ENCODE results near the gene MCL1. TPM values are rescaled to one million over a fixed set of nuclear protein-coding genes. Genes with fewer than 3 reads are reported as not detected.

The MCL1 gene
- total and polyA plus RNA-seq, 2 donors = 160 to 225 TPM

DNA sequence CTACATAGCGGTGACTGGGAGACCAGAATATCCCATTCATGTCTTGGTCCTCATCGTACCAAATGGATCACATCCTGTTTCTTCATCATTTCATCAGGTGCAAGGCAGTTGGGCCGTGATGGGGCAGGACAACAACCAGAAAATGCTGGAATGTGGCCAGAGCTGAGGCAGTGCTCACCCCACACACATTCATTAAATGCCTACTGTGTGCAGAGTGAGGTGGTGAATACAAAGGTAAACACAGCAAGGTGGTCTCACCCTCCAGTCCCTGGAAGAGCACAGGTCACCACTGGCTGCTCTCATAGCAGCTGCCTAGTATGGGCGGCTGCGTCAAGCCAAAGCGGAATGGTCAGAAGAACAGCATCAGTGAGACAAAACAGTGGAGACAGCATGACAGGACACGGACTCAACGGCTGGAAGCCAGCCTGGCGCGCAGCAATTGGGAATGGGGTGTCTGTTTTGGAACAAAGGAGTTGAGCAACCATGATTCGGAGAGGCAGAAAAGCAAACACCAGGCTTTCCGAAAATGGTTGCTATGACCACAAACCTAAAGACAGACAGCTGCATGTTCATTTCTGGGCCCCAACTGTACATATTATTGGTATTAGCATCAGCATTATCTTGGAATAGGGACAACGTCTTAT lies 35.8 kb downstream of the MCL1 start:
- H3K4me1 ChIP-seq (ENCODE audit: insufficient read depth) = no peaks in the 10 kb centered on the region
- H3K36me3 ChIP-seq (ENCODE audit: insufficient read depth) = no peaks in the 10 kb centered on the region
- 67% methylated on average over 13 of the region's 13 CpGs for WGBS
- no peak overlapping the region for H3K4me3 ChIP-seq (ENCODE audit: low read depth, low read length)
- no peak for DNase-seq (ENCODE audit: extremely low spot score)
- H3K27ac ChIP-seq (ENCODE audit: low read depth) = no peak overlapping the region

DNA sequence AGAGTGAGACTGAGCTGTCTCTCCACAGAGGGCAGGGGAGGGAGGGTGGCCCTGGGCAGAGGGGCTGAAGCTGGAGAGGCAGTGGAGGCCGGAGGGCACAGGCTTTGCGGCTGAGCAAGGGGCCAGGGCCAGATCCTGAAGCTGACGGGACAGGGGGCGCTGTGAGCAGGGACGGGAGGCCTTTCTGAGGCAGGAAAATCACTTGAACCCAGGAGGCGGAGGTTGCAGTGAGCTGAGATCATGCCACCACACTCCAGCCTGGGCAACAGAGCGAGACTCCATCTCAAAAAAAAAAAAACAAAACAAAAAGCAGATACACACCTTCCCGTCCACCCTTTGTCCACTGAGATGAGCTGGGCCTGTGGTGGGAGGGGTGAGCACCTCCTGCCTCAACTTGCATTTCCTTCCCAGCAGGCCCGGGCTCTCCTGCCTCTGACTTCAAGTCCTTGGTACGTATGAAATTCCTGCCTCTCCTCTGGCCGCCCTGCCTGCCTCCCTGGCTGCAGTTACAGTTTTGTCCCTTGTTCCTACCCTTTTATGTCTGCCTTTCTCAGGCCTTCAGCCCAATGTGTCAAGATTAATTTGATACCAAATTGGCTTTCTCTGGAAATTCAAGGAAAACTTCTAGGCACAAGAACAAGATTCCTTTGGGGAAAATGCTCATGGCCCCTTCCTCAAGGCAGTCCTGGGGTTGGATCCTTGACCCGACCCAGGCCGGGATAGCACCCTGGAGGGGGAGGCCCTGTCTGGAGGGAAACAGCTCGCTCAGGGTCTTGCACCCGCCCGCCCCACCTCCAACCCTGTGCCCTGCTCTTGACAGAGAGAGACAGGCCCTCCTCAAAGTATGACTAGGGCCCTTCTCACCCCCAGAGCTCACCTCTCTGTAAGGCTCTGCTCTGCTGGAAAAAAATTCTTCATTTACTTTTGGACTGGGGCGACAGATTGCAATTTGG lies 41.4 kb downstream of the MCL1 start:
- WGBS = 51% methylated on average over 17 of the region's 17 CpGs
- no peak overlapping the region for H3K27ac ChIP-seq (ENCODE audit: low read depth)
- no peak for DNase-seq (ENCODE audit: extremely low spot score)
- H3K36me3 ChIP-seq (ENCODE audit: insufficient read depth) = no peaks in the 10 kb centered on the region
- peaks cover 2% of the 10 kb centered on the region for H3K4me1 ChIP-seq (ENCODE audit: insufficient read depth)
- no peak overlapping the region for H3K4me3 ChIP-seq (ENCODE audit: low read depth, low read length)

DNA sequence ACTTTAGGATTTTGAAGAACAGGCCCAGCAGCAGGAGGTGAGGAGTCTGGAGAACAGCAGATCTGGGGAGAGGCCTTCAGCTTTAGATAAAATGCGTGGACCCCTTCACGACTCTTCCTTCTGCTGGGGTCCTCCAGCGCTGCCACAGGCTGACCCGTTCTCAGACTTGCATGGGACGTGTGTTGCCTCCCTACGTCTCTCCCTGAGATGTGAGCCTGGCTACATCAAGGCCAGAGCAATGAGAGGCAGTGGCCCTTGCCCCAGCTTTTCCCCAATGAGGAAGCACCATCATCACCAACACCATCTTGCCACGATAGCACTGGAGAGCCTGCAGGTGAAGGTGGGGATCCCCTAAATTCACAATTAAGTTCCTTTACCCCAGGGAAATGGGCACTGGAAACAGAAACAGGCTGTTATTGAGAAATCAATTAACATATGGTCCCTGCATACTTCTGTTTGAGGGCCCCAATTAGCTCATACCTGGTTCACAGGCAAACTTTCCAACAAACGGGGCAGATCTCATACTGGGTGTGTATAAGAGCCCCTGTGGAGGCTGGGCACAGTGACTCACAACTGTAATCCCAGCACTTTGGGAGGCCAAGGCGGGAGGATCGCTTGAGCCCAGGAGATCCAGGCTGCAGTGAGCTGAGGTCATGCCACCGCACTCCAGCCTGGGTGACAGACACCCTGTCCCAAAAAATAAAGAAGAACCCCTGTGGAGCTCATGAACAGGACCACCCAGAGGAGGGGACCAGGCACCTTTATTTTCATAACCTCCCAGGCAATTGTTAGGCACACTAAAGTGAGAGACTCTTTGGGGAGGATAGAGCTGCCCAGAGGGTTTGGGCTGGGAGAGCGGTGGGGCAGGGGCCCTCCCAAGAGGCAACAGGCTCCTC lies 42.3 kb downstream of the MCL1 start:
- H3K27ac ChIP-seq (ENCODE audit: low read depth) = no peak overlapping the region
- H3K36me3 ChIP-seq (ENCODE audit: insufficient read depth) = no peaks in the 10 kb centered on the region
- WGBS = 93% methylated on average over 12 of the region's 12 CpGs
- H3K4me1 ChIP-seq (ENCODE audit: insufficient read depth) = peaks cover 2% of the 10 kb centered on the region
- H3K4me3 ChIP-seq (ENCODE audit: low read depth, low read length) = no peak overlapping the region
- no peak for DNase-seq (ENCODE audit: extremely low spot score)

DNA sequence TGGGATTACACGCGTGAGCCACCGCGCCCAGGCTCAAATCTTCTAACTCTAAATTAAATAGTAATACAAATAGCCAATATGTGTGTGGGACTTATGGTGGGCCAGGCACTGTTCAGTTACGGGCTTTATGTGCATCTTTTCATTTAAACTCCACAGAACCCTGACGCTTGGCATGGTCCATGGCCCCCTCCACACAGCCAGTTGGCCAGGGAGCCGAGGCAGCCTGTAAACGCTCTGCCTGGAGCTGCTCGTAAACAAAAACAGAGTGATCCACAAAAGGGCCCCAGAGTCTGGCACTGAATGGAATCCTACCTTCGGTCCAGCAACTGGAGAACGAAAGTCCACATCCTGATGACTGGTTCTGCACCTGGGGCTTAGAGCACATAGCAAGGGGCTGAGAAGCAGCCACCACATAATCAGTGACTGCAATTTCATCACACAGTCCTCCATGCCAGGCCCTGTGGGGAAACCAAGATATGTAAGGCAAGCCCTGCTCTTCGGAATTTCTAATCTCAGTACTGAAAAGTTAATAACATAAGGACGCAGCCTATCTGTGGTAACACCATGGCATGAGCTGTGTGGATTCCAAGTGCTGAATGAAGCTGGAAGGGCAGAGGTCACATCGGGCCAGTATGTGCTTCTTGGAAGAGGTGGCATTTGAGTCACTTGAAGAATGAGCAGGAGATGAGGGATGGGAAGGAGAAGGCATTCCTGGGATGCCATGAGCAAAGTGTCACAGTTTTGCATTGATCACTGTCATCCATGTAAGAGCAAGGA lies 43.7 kb downstream of the MCL1 start:
- Histone ChIP-seq H3K27ac (ENCODE audit: low read depth) (no peak overlapping the region), H3K4me3 (ENCODE audit: low read depth, low read length) (no peak overlapping the region)
- WGBS = 76% methylated on average over 14 of the region's 14 CpGs

DNA sequence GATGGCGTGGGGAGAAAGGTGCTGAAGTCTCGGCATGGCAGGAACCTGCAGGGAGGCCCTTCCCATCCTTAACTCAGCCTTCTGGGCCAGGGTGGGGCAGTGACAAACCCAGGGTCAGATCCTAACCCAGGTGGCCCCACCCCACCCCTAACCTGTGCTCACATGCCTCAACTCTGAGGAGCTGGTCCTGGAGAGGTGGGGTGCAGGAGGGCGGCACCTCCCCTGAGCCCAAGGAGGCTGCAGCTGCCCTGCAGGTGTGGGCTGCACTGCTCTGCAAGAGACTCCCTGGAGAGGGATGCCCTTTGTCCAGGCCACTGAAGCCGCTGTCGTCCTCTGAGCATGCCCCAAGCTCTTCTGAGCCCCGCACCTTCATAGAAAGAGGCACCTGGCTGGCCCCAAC lies 45.4 kb downstream of the MCL1 start:
- Histone ChIP-seq H3K4me1 (ENCODE audit: insufficient read depth) (peaks cover 2% of the 10 kb centered on the region), H3K36me3 (ENCODE audit: insufficient read depth) (no peaks in the 10 kb centered on the region), H3K27ac (ENCODE audit: low read depth) (no peak overlapping the region), H3K4me3 (ENCODE audit: low read depth, low read length) (no peak overlapping the region)
- WGBS = 92% methylated on average over 6 of the region's 6 CpGs
- no peak for DNase-seq (ENCODE audit: extremely low spot score)

More for the DNA sequence above, 43.7 kb downstream of the MCL1 start:
- no peak for DNase-seq (ENCODE audit: extremely low spot score)
- peaks cover 2% of the 10 kb centered on the region for H3K4me1 ChIP-seq (ENCODE audit: insufficient read depth)
- H3K36me3 ChIP-seq (ENCODE audit: insufficient read depth) = no peaks in the 10 kb centered on the region

DNA sequence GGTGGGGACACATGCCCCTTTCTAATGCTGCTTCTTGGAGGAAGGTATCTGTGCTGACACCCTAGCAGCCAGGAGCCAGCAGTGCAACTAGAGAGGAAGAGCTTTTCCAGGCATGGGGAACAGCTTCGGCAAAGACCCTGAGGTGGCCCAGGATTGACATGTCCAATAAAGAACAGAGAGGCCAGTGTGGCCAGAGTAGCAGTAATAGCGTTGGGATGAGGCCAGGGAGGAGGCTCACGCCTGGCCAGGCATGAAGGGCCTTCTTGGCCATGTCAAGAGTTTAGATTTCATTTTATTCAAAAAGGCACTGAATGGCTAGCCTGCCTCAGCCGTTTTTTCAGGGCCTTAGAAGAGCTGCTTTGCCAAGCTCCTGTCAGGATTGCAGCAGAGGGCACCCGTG lies 46.5 kb downstream of the MCL1 start:
- Histone ChIP-seq H3K36me3 (ENCODE audit: insufficient read depth) (no peaks in the 10 kb centered on the region), H3K4me1 (ENCODE audit: insufficient read depth) (peaks cover 2% of the 10 kb centered on the region), H3K4me3 (ENCODE audit: low read depth, low read length) (no peak overlapping the region), H3K27ac (ENCODE audit: low read depth) (no peak overlapping the region)
- DNase-seq (ENCODE audit: extremely low spot score) = no peak
- 32% methylated on average over 5 of the region's 5 CpGs for WGBS

DNA sequence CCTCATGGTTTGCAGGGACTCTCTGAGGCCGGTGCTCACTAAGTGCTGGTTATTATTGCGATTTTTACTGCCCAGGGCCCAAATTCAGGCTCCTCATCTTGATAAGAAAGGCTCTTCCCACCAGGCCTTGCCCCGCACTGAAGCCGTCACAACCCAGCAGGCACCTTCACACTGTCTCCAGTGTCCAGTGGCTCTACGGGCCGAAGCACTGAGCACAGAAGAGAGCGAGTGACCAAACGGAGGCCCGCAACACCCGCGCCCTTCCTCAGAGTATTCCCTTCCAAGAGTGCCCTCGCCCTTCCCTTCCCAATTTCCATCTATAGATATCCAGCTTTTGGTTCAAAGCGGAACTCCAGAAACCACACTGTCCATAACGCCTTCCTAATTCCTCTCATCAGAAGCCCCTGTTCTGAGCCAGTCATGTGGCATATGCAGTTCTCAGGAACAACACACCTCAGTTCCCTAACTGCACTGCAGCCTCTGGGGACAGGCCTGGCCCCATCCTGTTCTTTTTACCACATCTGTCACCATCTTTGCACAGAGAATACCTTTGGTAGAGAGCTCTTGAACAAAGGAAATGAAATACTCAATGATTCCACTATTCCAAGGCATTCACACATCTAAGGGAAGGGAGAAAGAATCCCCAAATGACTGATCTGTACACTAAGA lies 48.8 kb downstream of the MCL1 start:
- H3K4me1 ChIP-seq (ENCODE audit: insufficient read depth) = peaks cover 2% of the 10 kb centered on the region
- no peak for DNase-seq (ENCODE audit: extremely low spot score)
- no peak overlapping the region for H3K27ac ChIP-seq (ENCODE audit: low read depth)
- no peaks in the 10 kb centered on the region for H3K36me3 ChIP-seq (ENCODE audit: insufficient read depth)
- H3K4me3 ChIP-seq (ENCODE audit: low read depth, low read length) = no peak overlapping the region
- WGBS = 94% methylated on average over 14 of the region's 14 CpGs

DNA sequence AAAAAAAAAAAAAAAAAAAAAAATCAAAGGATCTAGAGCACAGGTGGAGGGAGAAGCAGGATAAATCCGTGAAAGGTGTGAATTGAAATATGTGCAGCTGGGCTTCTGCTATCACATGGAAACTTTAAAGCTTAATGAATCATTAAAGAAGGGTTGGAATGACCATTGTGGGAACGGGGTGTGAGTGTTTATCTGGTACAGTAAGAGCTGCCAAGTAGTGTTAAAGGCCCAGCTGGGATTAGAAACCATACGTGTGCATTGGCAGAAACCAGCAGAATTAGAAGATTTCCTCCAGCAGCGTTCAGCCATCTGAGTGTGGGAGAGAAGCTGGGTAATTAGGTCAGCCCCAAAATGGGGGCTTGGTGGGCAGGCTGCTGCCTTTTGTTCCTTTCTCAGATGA lies 50.4 kb downstream of the MCL1 start:
- no peak for DNase-seq (ENCODE audit: extremely low spot score)
- H3K4me3 ChIP-seq (ENCODE audit: low read depth, low read length) = no peak overlapping the region
- no peak overlapping the region for H3K27ac ChIP-seq (ENCODE audit: low read depth)
- H3K4me1 ChIP-seq (ENCODE audit: insufficient read depth) = peaks cover 2% of the 10 kb centered on the region
- 19% methylated on average over 4 of the region's 4 CpGs for whole genome bisulfite sequencing
- H3K36me3 ChIP-seq (ENCODE audit: insufficient read depth) = no peaks in the 10 kb centered on the region

DNA sequence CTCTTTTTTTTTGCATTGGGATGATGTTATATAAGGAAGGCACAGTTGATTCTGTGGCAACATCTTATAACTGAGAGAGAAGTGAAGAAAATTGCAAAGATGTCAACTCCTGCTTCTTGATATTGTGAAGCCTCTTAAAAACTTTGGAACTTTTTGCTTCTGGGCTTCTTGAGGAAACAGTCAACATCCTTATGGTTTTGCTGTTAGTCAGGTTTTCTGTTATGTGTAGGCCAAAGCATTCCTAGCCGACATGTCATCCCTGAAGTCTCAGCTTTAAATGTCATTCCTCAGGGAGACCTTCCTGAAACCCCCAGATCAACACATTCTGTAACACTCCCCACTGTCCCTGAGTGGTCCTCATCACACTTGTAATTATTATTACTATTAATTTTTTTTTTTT lies 51.2 kb downstream of the MCL1 start:
- Histone ChIP-seq H3K36me3 (ENCODE audit: insufficient read depth) (no peaks in the 10 kb centered on the region), H3K27ac (ENCODE audit: low read depth) (no peak overlapping the region), H3K4me3 (ENCODE audit: low read depth, low read length) (no peak overlapping the region), H3K4me1 (ENCODE audit: insufficient read depth) (no peaks in the 10 kb centered on the region)
- no peak for DNase-seq (ENCODE audit: extremely low spot score)
- 81% methylated on average over 1 of the region's 1 CpG for WGBS

DNA sequence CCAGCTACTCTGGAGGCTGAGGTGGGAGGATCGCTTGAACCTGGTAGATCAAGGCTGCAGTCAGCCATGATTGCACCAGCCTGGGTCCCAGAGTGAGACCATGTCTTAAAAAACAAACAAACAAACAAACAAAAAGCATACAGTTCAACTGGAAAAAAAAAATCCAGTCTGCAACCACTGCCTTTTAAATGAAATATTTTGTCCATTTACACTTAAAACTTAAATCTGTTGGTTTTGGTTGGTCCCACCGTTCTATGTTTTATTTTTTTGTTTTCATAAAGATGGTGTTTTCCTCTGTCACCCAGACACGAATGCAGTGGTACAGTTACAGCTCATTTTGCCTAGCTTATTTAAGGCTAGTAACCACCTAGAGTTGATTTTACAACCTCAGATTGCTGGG lies 54.1 kb downstream of the MCL1 start:
- WGBS = 86% methylated on average over 3 of the region's 3 CpGs
- DNase-seq (ENCODE audit: extremely low spot score) = no peak
- Histone ChIP-seq H3K36me3 (ENCODE audit: insufficient read depth) (no peaks in the 10 kb centered on the region), H3K27ac (ENCODE audit: low read depth) (no peak overlapping the region), H3K4me1 (ENCODE audit: insufficient read depth) (no peaks in the 10 kb centered on the region), H3K4me3 (ENCODE audit: low read depth, low read length) (no peak overlapping the region)

Data from urinary bladder (tissue), 4 donors.